ENCODE measurements around the gene USP33. TPM values are rescaled to one million over a fixed set of nuclear protein-coding genes. Genes with fewer than 3 reads are reported as not detected.

Gene USP33
- polyA plus RNA-seq, 3 donors: 33.5 to 43.8 (median 34.9) TPM

- Histone ChIP-seq H3K4me3 (replicated peaks in 1 of 3; ENCODE audit: low read depth in 2 of 3, low read length in 3 of 3) (no peak overlapping the region), H3K36me3 (replicated peaks in 1 of 2; ENCODE audit: control insufficient read depth in 1 of 2, insufficient read depth in 2 of 2, low read length in 2 of 2) (peaks cover 5 to 7% of the 10 kb centered on the region in 2 donors), H3K27ac (ENCODE audit: low read depth in 1 of 2, low read length in 2 of 2) (no peak overlapping the region), H3K4me1 (ENCODE audit: control insufficient read depth in 1 of 2, insufficient read depth in 2 of 2, low read length in 2 of 2) (no peaks in the 10 kb centered on the region), H3K9me3 (replicated peaks in 1 of 2; ENCODE audit: control insufficient read depth in 1 of 2, insufficient read depth in 1 of 2, low read length in 2 of 2) (no peaks in the 10 kb centered on the region), H4K20me1 (ENCODE audit: insufficient read depth, low read length) (peaks cover 94% of the 10 kb centered on the region), H3K79me2 (ENCODE audit: insufficient read depth, low read length) (peaks cover 100% of the 10 kb centered on the region), H2AFZ (ENCODE audit: insufficient read depth, low read depth, low read length, poor library complexity, severe bottlenecking) (no peak overlapping the region), H3K27me3 (ENCODE audit: control insufficient read depth in 2 of 2, insufficient read depth in 2 of 2, low read length in 2 of 2) (no peaks in the 10 kb centered on the region), H3K4me2 (replicated peaks; ENCODE audit: extremely low read depth, low read length, poor library complexity, severe bottlenecking) (no peak overlapping the region), H3K9ac (ENCODE audit: insufficient read depth, low read length, poor library complexity, severe bottlenecking) (no peak overlapping the region)
- WGBS (ENCODE audit: insufficient coverage): no CpG with 5 or more reads among the region's 1 CpG
- H3K27me3 Mint-ChIP-seq (ENCODE audit: low read depth in 3 of 3): no peaks in the 10 kb centered on the region
- TF ChIP-seq, protein P1, sequence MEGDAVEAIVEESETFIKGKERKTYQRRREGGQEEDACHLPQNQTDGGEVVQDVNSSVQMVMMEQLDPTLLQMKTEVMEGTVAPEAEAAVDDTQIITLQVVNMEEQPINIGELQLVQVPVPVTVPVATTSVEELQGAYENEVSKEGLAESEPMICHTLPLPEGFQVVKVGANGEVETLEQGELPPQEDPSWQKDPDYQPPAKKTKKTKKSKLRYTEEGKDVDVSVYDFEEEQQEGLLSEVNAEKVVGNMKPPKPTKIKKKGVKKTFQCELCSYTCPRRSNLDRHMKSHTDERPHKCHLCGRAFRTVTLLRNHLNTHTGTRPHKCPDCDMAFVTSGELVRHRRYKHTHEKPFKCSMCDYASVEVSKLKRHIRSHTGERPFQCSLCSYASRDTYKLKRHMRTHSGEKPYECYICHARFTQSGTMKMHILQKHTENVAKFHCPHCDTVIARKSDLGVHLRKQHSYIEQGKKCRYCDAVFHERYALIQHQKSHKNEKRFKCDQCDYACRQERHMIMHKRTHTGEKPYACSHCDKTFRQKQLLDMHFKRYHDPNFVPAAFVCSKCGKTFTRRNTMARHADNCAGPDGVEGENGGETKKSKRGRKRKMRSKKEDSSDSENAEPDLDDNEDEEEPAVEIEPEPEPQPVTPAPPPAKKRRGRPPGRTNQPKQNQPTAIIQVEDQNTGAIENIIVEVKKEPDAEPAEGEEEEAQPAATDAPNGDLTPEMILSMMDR (IDR thresholded peaks at IDR 0.05): no peak
- intact Hi-C loops (cut with micrococcal nuclease): no loop called here
- H3K4me3 Mint-ChIP-seq: no peak overlapping the region
- no peak for DNase-seq
- peaks cover 6 to 17% of the 10 kb centered on the region in 2 donors for H3K36me3 Mint-ChIP-seq
- H3K9me3 Mint-ChIP-seq: no peaks in the 10 kb centered on the region
- peak overlapping the region in 1 of 7 donors; percentile 21 for H3K27ac Mint-ChIP-seq
- peaks cover 12% of the 10 kb centered on the region for H3K4me1 Mint-ChIP-seq
These were observed 85.8 kb downstream of the USP33 start for GRCh38 chr1:77673716-77674355.

GRCh38 chr1:77673030-77673429, 86.6 kb downstream of the USP33 start:
- TF ChIP-seq, protein P1 (IDR thresholded peaks at IDR 0.05): no peak
- Mint-ChIP-seq H3K36me3 (peaks cover 6 to 17% of the 10 kb centered on the region in 2 donors), H3K27ac (peak overlapping the region in 2 of 7 donors; percentile 25 to 46), H3K4me3 (no peak overlapping the region), H3K4me1 (peaks cover 8% of the 10 kb centered on the region), H3K9me3 (no peaks in the 10 kb centered on the region), H3K27me3 (ENCODE audit: low read depth in 3 of 3) (no peaks in the 10 kb centered on the region)
- WGBS (ENCODE audit: insufficient coverage): 73% methylated on average over 2 of the region's 6 CpGs
- H4K20me1 ChIP-seq (ENCODE audit: insufficient read depth, low read length): peaks cover 93% of the 10 kb centered on the region
- no peak overlapping the region for H3K4me3 ChIP-seq (replicated peaks in 1 of 3; ENCODE audit: low read depth in 2 of 3, low read length in 3 of 3)
- peaks cover 5 to 7% of the 10 kb centered on the region in 2 donors for H3K36me3 ChIP-seq (replicated peaks in 1 of 2; ENCODE audit: control insufficient read depth in 1 of 2, insufficient read depth in 2 of 2, low read length in 2 of 2)
- no peak overlapping the region for H3K9ac ChIP-seq (ENCODE audit: insufficient read depth, low read length, poor library complexity, severe bottlenecking)
- H2AFZ ChIP-seq (ENCODE audit: insufficient read depth, low read depth, low read length, poor library complexity, severe bottlenecking): no peak overlapping the region
- peaks cover 100% of the 10 kb centered on the region for H3K79me2 ChIP-seq (ENCODE audit: insufficient read depth, low read length)
- H3K27ac ChIP-seq (ENCODE audit: low read depth in 1 of 2, low read length in 2 of 2): no peak overlapping the region
- no peaks in the 10 kb centered on the region for H3K4me1 ChIP-seq (ENCODE audit: control insufficient read depth in 1 of 2, insufficient read depth in 2 of 2, low read length in 2 of 2)
- no peaks in the 10 kb centered on the region for H3K27me3 ChIP-seq (ENCODE audit: control insufficient read depth in 2 of 2, insufficient read depth in 2 of 2, low read length in 2 of 2)
- intact Hi-C loops (cut with micrococcal nuclease): no loop called here
- H3K4me2 ChIP-seq (replicated peaks; ENCODE audit: extremely low read depth, low read length, poor library complexity, severe bottlenecking): no peak overlapping the region
- no peak for DNase-seq
- H3K9me3 ChIP-seq (replicated peaks in 1 of 2; ENCODE audit: control insufficient read depth in 1 of 2, insufficient read depth in 1 of 2, low read length in 2 of 2): no peaks in the 10 kb centered on the region

Measured in CD14-positive monocyte (primary cell).